Measurements from ENCODE around the gene RILP. TPM values are rescaled to one million over a fixed set of nuclear protein-coding genes. Genes with fewer than 3 reads are reported as not detected.

The RILP gene
- total RNA-seq, 1 donor from 2014 or later = 1.2 TPM

DNA sequence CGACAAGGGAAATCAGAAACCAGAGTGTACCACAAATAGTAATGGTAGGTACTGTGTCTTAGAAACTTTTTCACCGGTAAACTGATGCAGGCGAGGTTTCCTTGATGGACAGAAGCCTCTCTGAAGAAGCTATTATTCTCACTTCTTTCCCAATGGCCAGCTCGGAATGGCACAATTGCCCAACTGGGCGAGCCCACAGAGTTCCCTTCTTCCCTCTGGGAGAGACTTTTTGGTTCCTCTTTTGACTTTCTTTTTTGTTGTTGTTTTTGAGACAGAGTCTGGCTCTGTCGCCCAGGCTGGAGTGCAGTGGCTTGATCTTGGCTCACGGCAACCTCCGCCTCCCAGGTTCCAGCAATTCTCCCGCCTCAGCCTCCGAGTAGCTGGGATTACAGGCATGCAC lies 38.0 kb downstream of the RILP start:
- DNase-seq (ENCODE audit: low spot score, unreplicated experiment) = no peak
- Mint-ChIP-seq H3K4me1 (ENCODE audit: low read depth) (no peaks in the 10 kb centered on the region), H3K36me3 (ENCODE audit: insufficient read depth) (peaks cover 6% of the 10 kb centered on the region), H3K9me3 (ENCODE audit: low read depth) (no peaks in the 10 kb centered on the region), H3K4me3 (ENCODE audit: low read depth) (no peak overlapping the region), H3K27ac (no peak overlapping the region), H3K27me3 (peaks cover 2% of the 10 kb centered on the region)
- TF ChIP-seq, protein P1, sequence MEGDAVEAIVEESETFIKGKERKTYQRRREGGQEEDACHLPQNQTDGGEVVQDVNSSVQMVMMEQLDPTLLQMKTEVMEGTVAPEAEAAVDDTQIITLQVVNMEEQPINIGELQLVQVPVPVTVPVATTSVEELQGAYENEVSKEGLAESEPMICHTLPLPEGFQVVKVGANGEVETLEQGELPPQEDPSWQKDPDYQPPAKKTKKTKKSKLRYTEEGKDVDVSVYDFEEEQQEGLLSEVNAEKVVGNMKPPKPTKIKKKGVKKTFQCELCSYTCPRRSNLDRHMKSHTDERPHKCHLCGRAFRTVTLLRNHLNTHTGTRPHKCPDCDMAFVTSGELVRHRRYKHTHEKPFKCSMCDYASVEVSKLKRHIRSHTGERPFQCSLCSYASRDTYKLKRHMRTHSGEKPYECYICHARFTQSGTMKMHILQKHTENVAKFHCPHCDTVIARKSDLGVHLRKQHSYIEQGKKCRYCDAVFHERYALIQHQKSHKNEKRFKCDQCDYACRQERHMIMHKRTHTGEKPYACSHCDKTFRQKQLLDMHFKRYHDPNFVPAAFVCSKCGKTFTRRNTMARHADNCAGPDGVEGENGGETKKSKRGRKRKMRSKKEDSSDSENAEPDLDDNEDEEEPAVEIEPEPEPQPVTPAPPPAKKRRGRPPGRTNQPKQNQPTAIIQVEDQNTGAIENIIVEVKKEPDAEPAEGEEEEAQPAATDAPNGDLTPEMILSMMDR (IDR thresholded peaks at IDR 0.05; ENCODE audit: unreplicated experiment) = no peak

DNA sequence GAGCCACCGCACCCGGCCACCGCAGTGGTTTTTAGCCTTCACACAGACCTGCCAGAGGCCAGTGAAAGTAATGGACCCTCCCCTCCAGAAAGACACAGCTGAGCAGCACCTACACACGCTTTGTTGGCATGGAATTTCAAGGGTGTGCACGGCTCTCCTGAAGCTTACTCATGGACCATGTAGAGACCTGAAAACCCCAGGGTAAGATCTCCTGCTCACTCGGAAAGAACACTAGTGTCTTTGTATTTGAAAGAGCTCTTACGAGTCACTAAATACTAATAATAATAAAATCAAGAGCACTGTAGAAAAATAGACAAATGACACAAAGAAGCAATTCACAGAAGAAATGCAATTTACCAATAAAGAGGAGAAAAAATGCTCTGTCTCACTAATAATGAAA lies 41.0 kb downstream of the RILP start:
- Mint-ChIP-seq H3K27me3 (peaks cover 6% of the 10 kb centered on the region), H3K4me3 (ENCODE audit: low read depth) (no peak overlapping the region), H3K4me1 (ENCODE audit: low read depth) (peaks cover 2% of the 10 kb centered on the region), H3K36me3 (ENCODE audit: insufficient read depth) (peaks cover 4% of the 10 kb centered on the region), H3K27ac (no peak overlapping the region), H3K9me3 (ENCODE audit: low read depth) (no peaks in the 10 kb centered on the region)
- TF ChIP-seq, protein P1 (IDR thresholded peaks at IDR 0.05; ENCODE audit: unreplicated experiment) = no peak
- no peak for DNase-seq (ENCODE audit: low spot score, unreplicated experiment)

DNA sequence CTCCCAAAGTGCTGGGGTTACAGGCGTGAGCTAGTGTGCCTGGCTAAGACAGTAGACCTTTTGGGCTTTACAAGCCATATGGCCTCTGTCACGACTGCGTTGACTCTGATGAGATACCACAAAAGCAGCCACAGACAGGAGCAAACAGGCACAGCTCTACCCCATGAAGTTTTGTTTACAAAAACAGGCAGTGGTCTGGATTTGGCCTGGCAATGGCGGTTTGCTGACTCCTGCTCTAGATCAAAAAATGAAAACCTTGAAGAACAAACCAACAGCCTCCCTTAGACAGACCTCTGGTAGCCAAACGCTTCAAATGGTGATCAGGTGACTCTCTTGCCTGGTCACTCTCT lies 41.7 kb downstream of the RILP start:
- H3K27ac Mint-ChIP-seq = no peak overlapping the region
- TF ChIP-seq, protein P1 (IDR thresholded peaks at IDR 0.05; ENCODE audit: unreplicated experiment) = no peak
- no peaks in the 10 kb centered on the region for H3K9me3 Mint-ChIP-seq (ENCODE audit: low read depth)
- H3K27me3 Mint-ChIP-seq = peaks cover 6% of the 10 kb centered on the region
- peaks cover 2% of the 10 kb centered on the region for H3K4me1 Mint-ChIP-seq (ENCODE audit: low read depth)
- DNase-seq (ENCODE audit: low spot score, unreplicated experiment) = no peak
- H3K4me3 Mint-ChIP-seq (ENCODE audit: low read depth) = no peak overlapping the region
- peaks cover 4% of the 10 kb centered on the region for H3K36me3 Mint-ChIP-seq (ENCODE audit: insufficient read depth)

DNA sequence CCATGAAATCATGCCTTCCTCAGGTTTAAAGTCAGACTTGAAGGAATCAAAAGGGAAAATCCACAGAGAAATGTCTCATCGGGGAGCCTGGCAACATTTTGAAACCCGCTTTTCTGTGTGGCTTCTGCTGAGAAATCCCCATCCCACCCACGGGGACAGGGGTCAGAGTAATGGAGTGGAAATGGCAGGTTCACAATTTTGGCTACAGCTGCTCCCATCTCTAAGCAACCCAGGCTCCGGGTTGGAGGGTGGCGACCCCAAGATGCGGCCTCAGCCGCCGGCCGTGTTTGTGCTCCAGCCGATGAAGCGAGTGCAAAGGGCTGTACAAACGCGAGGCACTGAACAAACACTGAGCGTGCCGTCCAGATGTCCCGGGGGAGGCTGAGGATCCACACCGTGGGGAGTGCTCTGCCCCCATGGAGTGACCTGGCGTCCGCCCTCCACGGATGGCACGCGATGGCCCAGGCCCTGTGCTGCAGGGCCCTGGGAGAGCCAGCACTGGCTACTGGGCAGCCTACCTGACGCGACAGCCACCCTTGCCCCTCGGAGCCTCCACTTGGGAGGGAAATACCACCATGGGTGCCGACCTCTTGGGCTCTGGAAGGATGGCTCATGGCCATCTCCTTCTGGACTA lies 43.2 kb downstream of the RILP start:
- Mint-ChIP-seq H3K4me3 (ENCODE audit: low read depth) (no peak overlapping the region), H3K27ac (peak overlapping the region; percentile 29), H3K36me3 (ENCODE audit: insufficient read depth) (peaks cover 5% of the 10 kb centered on the region), H3K9me3 (ENCODE audit: low read depth) (peaks cover 3% of the 10 kb centered on the region), H3K27me3 (peaks cover 6% of the 10 kb centered on the region), H3K4me1 (ENCODE audit: low read depth) (peaks cover 2% of the 10 kb centered on the region)
- DNase-seq (ENCODE audit: low spot score, unreplicated experiment) = no peak
- TF ChIP-seq, protein P1 (IDR thresholded peaks at IDR 0.05; ENCODE audit: unreplicated experiment) = no peak

DNA sequence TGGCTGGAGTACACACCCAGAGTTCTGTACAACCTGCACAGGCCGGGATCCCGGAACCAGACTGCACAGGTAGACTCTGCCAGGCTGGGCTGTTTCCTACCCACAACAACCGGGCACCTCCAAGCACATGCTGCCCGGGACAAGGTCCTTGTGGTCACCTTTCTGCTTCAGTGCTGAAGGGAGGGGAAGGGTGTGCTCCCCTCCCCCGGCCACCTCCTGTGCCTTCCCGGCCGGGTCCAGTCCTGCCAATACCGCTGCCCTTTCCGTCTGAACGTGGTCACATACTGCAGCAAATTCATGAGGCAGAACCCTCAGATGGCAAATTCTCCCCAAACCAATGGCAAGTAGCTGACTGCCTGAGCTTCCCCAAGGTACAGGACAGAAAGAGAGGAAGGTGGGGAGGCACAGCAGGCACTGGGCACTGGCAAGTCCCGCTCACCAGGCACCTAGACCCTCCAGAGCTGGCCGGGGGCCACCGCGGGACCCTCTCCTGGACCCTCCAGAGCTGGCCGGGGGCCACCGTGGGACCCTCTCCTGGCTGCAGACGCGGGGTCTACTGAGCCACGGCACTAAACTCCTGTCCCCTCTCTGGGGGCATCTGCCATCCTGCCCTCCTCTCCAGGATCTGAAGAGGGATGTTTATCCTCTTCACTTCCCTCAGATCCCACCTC lies 43.9 kb downstream of the RILP start:
- Mint-ChIP-seq H3K27ac (no peak overlapping the region), H3K4me3 (ENCODE audit: low read depth) (peak overlapping the region; percentile 11), H3K36me3 (ENCODE audit: insufficient read depth) (peaks cover 8% of the 10 kb centered on the region), H3K9me3 (ENCODE audit: low read depth) (peaks cover 6% of the 10 kb centered on the region), H3K27me3 (peaks cover 6% of the 10 kb centered on the region), H3K4me1 (ENCODE audit: low read depth) (peaks cover 2% of the 10 kb centered on the region)
- DNase-seq (ENCODE audit: low spot score, unreplicated experiment) = no peak
- TF ChIP-seq, protein P1 (IDR thresholded peaks at IDR 0.05; ENCODE audit: unreplicated experiment) = no peak
